ENCODE data around the gene IGFBP2.

IGFBP2 gene

GRCh38 chr2:216589791-216590190 lies 43.4 kb upstream of the IGFBP2 start:
- Histone ChIP-seq H3K4me3 (replicated peaks; ENCODE audit: low read depth, low read length) (no peak overlapping the region), H3K36me3 (ENCODE audit: control insufficient read depth, insufficient read depth, low read length) (no peaks in the 10 kb centered on the region), H3K27me3 (replicated peaks; ENCODE audit: control insufficient read depth, insufficient read depth, low read length) (no peaks in the 10 kb centered on the region; the same call in 1 of the 2 replicates)
- TF ChIP-seq CTCF (IDR thresholded peaks at IDR 0.05; ENCODE audit: insufficient read depth, low read length, poor library complexity, severe bottlenecking): no peak
- no peak for DNase-seq (ENCODE audit: extremely low read depth, insufficient read length)

GRCh38 chr2:216590780-216591179 lies 42.4 kb upstream of the IGFBP2 start:
- no peak for DNase-seq (ENCODE audit: extremely low read depth, insufficient read length)

GRCh38 chr2:216591480-216591879 lies 41.7 kb upstream of the IGFBP2 start:
- DNase-seq (ENCODE audit: extremely low read depth, insufficient read length): no peak
- H3K36me3 ChIP-seq (ENCODE audit: control insufficient read depth, insufficient read depth, low read length): no peaks in the 10 kb centered on the region
- no peak for TF ChIP-seq CTCF (IDR thresholded peaks at IDR 0.05; ENCODE audit: insufficient read depth, low read length, poor library complexity, severe bottlenecking)
- no peaks in the 10 kb centered on the region; the same call in 1 of the 2 replicates for H3K27me3 ChIP-seq (replicated peaks; ENCODE audit: control insufficient read depth, insufficient read depth, low read length)
- H3K4me3 ChIP-seq (replicated peaks; ENCODE audit: low read depth, low read length): no peak overlapping the region

More at GRCh38 chr2:216590780-216591179, 42.4 kb upstream of the IGFBP2 start:
- no peaks in the 10 kb centered on the region; the same call in 1 of the 2 replicates for H3K27me3 ChIP-seq (replicated peaks; ENCODE audit: control insufficient read depth, insufficient read depth, low read length)
- H3K36me3 ChIP-seq (ENCODE audit: control insufficient read depth, insufficient read depth, low read length): no peaks in the 10 kb centered on the region
- no peak overlapping the region for H3K4me3 ChIP-seq (replicated peaks; ENCODE audit: low read depth, low read length)
- no peak for TF ChIP-seq CTCF (IDR thresholded peaks at IDR 0.05; ENCODE audit: insufficient read depth, low read length, poor library complexity, severe bottlenecking)

GRCh38 chr2:216594081-216594480 lies 39.1 kb upstream of the IGFBP2 start:
- Histone ChIP-seq H3K36me3 (ENCODE audit: control insufficient read depth, insufficient read depth, low read length) (no peaks in the 10 kb centered on the region), H3K4me3 (replicated peaks; ENCODE audit: low read depth, low read length) (no peak overlapping the region), H3K27me3 (replicated peaks; ENCODE audit: control insufficient read depth, insufficient read depth, low read length) (no peaks in the 10 kb centered on the region; the same call in 1 of the 2 replicates)
- DNase-seq (ENCODE audit: extremely low read depth, insufficient read length): no peak
- no peak for TF ChIP-seq CTCF (IDR thresholded peaks at IDR 0.05; ENCODE audit: insufficient read depth, low read length, poor library complexity, severe bottlenecking)

- H3K36me3 ChIP-seq (ENCODE audit: control insufficient read depth, insufficient read depth, low read length): no peaks in the 10 kb centered on the region
- H3K27me3 ChIP-seq (replicated peaks; ENCODE audit: control insufficient read depth, insufficient read depth, low read length): no peaks in the 10 kb centered on the region
- no peak for DNase-seq (ENCODE audit: extremely low read depth, insufficient read length)
- no peak overlapping the region for H3K4me3 ChIP-seq (replicated peaks; ENCODE audit: low read depth, low read length)
- no peak for TF ChIP-seq CTCF (IDR thresholded peaks at IDR 0.05; ENCODE audit: insufficient read depth, low read length, poor library complexity, severe bottlenecking)
These were observed 36.8 kb upstream of the IGFBP2 start for GRCh38 chr2:216596236-216596979.

Data from GM06990 (cell line).